CD14-positive monocyte (primary cell): ENCODE data around the gene ATE1. TPM values are rescaled to one million over a fixed set of nuclear protein-coding genes. Genes with fewer than 3 reads are reported as not detected.

ENCODE experiments used
- DNase-seq, 3 donors: peaks; one replicate each; pipeline ENCODE4 v3.0.0-alpha.2; 2011 to 2022
- H2AFZ ChIP-seq: 2 replicates; pipeline ENCODE4 v1.6.0; 2012; ENCODE audit warnings: mild to moderate bottlenecking, low read depth, low read length, inconsistent platforms; ENCODE audit not compliant: insufficient read depth, poor library complexity, severe bottlenecking
- H3K27ac ChIP-seq, 2 donors: 1 replicate in 1 of 2; 2 replicates in 1 of 2; pipeline ENCODE4 v1.5.1; 2012 to 2013; ENCODE audit warnings: low read length in 2 of 2, control low read depth in 1 of 2, inconsistent platforms in 1 of 2, low read depth in 1 of 2, mild to moderate bottlenecking in 1 of 2
- H3K27me3 ChIP-seq, 2 donors: one replicate each; pipeline versions ENCODE4 v1.6.0 to v1.6.1; 2011 to 2013; ENCODE audit warnings: low read length in 2 of 2; ENCODE audit not compliant: control insufficient read depth in 2 of 2, insufficient read depth in 2 of 2
- H3K36me3 ChIP-seq, 2 donors: replicated peaks in 1 of 2; 1 replicate in 1 of 2; 2 replicates in 1 of 2; pipeline versions ENCODE4 v1.5.1 to v1.6.1; 2012 to 2013; ENCODE audit warnings: low read length in 2 of 2, control low read depth in 1 of 2, inconsistent platforms in 1 of 2, mild to moderate bottlenecking in 1 of 2; ENCODE audit not compliant: insufficient read depth in 2 of 2, control insufficient read depth in 1 of 2
- H3K4me1 ChIP-seq, 2 donors: 1 replicate in 1 of 2; 2 replicates in 1 of 2; pipeline versions ENCODE4 v1.5.1 to v1.6.1; 2012 to 2013; ENCODE audit warnings: low read length in 2 of 2, control low read depth in 1 of 2, inconsistent platforms in 1 of 2, mild to moderate bottlenecking in 1 of 2, moderate library complexity in 1 of 2; ENCODE audit not compliant: insufficient read depth in 2 of 2, control insufficient read depth in 1 of 2
- H3K4me2 ChIP-seq: replicated peaks from 2 replicates; pipeline ENCODE3; 2012; ENCODE audit warnings: low read length, moderate library complexity, mild to moderate bottlenecking; ENCODE audit not compliant: poor library complexity, severe bottlenecking; ENCODE audit errors: extremely low read depth
- H3K4me3 ChIP-seq, 3 experiments: fragments of 200-600 bp in 1 of 3; sonication (generic) in 1 of 3; replicated peaks in 1 of 3; 1 replicate in 2 of 3; 2 replicates in 1 of 3; pipeline ENCODE4 v1.5.1; 2011 to 2013; ENCODE audit warnings: low read length in 3 of 3, mild to moderate bottlenecking in 3 of 3, control low read depth in 2 of 3, low read depth in 2 of 3, inconsistent platforms in 1 of 3, moderate library complexity in 1 of 3
- H3K79me2 ChIP-seq: 2 replicates; pipeline ENCODE4 v1.6.0; 2012; ENCODE audit warnings: mild to moderate bottlenecking, control low read depth, inconsistent platforms, low read length, moderate library complexity; ENCODE audit not compliant: insufficient read depth
- H3K9ac ChIP-seq: 2 replicates; pipeline ENCODE4 v1.6.0; 2017; ENCODE audit warnings: low read length, mild to moderate bottlenecking; ENCODE audit not compliant: insufficient read depth, poor library complexity, severe bottlenecking
- H3K9me3 ChIP-seq, 2 donors: replicated peaks in 1 of 2; 1 replicate in 1 of 2; 2 replicates in 1 of 2; pipeline versions ENCODE4 v1.5.1 to v1.6.1; 2012 to 2013; ENCODE audit warnings: low read length in 2 of 2, control low read depth in 1 of 2; ENCODE audit not compliant: control insufficient read depth in 1 of 2, insufficient read depth in 1 of 2
- H4K20me1 ChIP-seq: 2 replicates; pipeline ENCODE4 v1.6.0; 2012; ENCODE audit warnings: mild to moderate bottlenecking, low read length, control low read depth, moderate library complexity; ENCODE audit not compliant: insufficient read depth
- H3K27ac Mint-ChIP-seq, 7 donors: one replicate each; pipeline ENCODE4 v1.8.0; 2020; ENCODE audit warnings: mild to moderate bottlenecking in 7 of 7, mixed read lengths in 7 of 7, moderate library complexity in 6 of 7, inconsistent platforms in 2 of 7
- H3K27me3 Mint-ChIP-seq, 3 donors: one replicate each; pipeline ENCODE4 v1.8.0; 2021 to 2022; ENCODE audit warnings: low read depth in 3 of 3, mild to moderate bottlenecking in 3 of 3, mixed read lengths in 3 of 3, moderate library complexity in 3 of 3, inconsistent platforms in 1 of 3
- H3K36me3 Mint-ChIP-seq, 2 donors: one replicate each; pipeline ENCODE4 v1.8.0; 2020; ENCODE audit warnings: mixed read lengths in 2 of 2, inconsistent platforms in 1 of 2, mild to moderate bottlenecking in 1 of 2
- H3K4me1 Mint-ChIP-seq: one replicate; pipeline ENCODE4 v1.8.0; 2020; ENCODE audit warnings: mild to moderate bottlenecking, mixed read lengths
- H3K4me3 Mint-ChIP-seq, 2 donors: one replicate each; pipeline ENCODE4 v1.8.0; 2020; ENCODE audit warnings: mild to moderate bottlenecking in 2 of 2, mixed read lengths in 2 of 2, moderate library complexity in 1 of 2
- H3K9me3 Mint-ChIP-seq, 7 donors: one replicate each; pipeline ENCODE4 v1.8.0; 2020 to 2022; ENCODE audit warnings: mixed read lengths in 7 of 7, mild to moderate bottlenecking in 6 of 7, moderate library complexity in 6 of 7, inconsistent platforms in 2 of 7
- CTCF ChIP-seq: fragments of 200-600 bp; IDR thresholded peaks from one replicate; pipeline ENCODE4 v1.8.0; 2022; ENCODE audit warnings: antibody characterized with exemption, mild to moderate bottlenecking
- WGBS: methylation state at CpG from one replicate; pipeline ENCODE4 v1.1.5; 2013; ENCODE audit warnings: missing lambda C conversion rate; ENCODE audit not compliant: insufficient coverage; 5-methylcytosine and 5-hydroxymethylcytosine counted together
- intact Hi-C, 2 donors: fragments of 100-400 bp; cut with micrococcal nuclease; formaldehyde crosslinking; loops; one replicate each; pipeline versions ENCODE4 v1.15.0 to v1.15.1; 2023
- polyA plus RNA-seq, 3 donors: library from polyadenylated mRNA; depleted of rRNA in 1 of 3; unstranded in 2 of 3; stranded (reverse) in 1 of 3; fragments of 300-500 nt in 2 of 3; fragments of >200 nt in 1 of 3; fragmentation: Illumina TruSeq in 2 of 3; gene quantifications; 1 replicate in 2 of 3; 2 replicates in 1 of 3; pipeline ENCODE4 v1.2.3, GENCODE V29; 2012 to 2021

The ATE1 gene
- polyA plus RNA-seq, 3 donors = 9.2 to 19.5 (median 15.8) TPM

GRCh38 chr10:121831777-121832176 is 96.1 kb downstream of the ATE1 start:
- no peak overlapping the region for H3K27ac ChIP-seq

GRCh38 chr10:121831237-121831636 is 96.6 kb downstream of the ATE1 start:
- Histone ChIP-seq H4K20me1 (no peaks in the 10 kb centered on the region), H3K27me3 (no peaks in the 10 kb centered on the region), H3K4me2 (no peak overlapping the region), H3K4me3 (no peak overlapping the region), H3K27ac (no peak overlapping the region), H3K4me1 (no peaks in the 10 kb centered on the region), H2AFZ (no peak overlapping the region), H3K79me2 (no peaks in the 10 kb centered on the region), H3K9me3 (no peaks in the 10 kb centered on the region), H3K36me3 (peaks cover 22 to 58% of the 10 kb centered on the region in 2 donors), H3K9ac (no peak overlapping the region)
- Mint-ChIP-seq H3K9me3 (no peaks in the 10 kb centered on the region), H3K36me3 (peaks cover 37 to 52% of the 10 kb centered on the region in 2 donors), H3K4me3 (no peak overlapping the region), H3K27ac (no peak overlapping the region), H3K27me3 (no peaks in the 10 kb centered on the region), H3K4me1 (no peaks in the 10 kb centered on the region)
- intact Hi-C loops = no loop called here
- WGBS = 95% methylated on average over 5 of the region's 6 CpGs
- no peak for DNase-seq
- no peak for TF ChIP-seq CTCF

More at GRCh38 chr10:121831777-121832176, 96.1 kb downstream of the ATE1 start:
- intact Hi-C loops = no loop called here
- Histone ChIP-seq H3K4me3 (no peak overlapping the region), H3K4me2 (no peak overlapping the region), H3K36me3 (peaks cover 22 to 60% of the 10 kb centered on the region in 2 donors), H3K9ac (no peak overlapping the region), H3K9me3 (no peaks in the 10 kb centered on the region), H3K27me3 (no peaks in the 10 kb centered on the region), H3K79me2 (no peaks in the 10 kb centered on the region), H4K20me1 (no peaks in the 10 kb centered on the region), H3K4me1 (no peaks in the 10 kb centered on the region), H2AFZ (no peak overlapping the region)
- no peak for DNase-seq
- TF ChIP-seq CTCF = no peak
- H3K9me3 Mint-ChIP-seq = no peaks in the 10 kb centered on the region
- no peaks in the 10 kb centered on the region for H3K27me3 Mint-ChIP-seq
- no CpG with 5 or more reads among the region's 1 CpG for WGBS
- H3K4me1 Mint-ChIP-seq = no peaks in the 10 kb centered on the region
- H3K27ac Mint-ChIP-seq = no peak overlapping the region
- no peak overlapping the region for H3K4me3 Mint-ChIP-seq
- H3K36me3 Mint-ChIP-seq = peaks cover 40 to 54% of the 10 kb centered on the region in 2 donors
